ENCODE results near the gene PITX3.
"Not testable (repeated sequence)": the region's sequence is repeated elsewhere in the genome, so short reads cannot be mapped to it uniquely, and the experiment has no call there.

The PITX3 gene

DNA sequence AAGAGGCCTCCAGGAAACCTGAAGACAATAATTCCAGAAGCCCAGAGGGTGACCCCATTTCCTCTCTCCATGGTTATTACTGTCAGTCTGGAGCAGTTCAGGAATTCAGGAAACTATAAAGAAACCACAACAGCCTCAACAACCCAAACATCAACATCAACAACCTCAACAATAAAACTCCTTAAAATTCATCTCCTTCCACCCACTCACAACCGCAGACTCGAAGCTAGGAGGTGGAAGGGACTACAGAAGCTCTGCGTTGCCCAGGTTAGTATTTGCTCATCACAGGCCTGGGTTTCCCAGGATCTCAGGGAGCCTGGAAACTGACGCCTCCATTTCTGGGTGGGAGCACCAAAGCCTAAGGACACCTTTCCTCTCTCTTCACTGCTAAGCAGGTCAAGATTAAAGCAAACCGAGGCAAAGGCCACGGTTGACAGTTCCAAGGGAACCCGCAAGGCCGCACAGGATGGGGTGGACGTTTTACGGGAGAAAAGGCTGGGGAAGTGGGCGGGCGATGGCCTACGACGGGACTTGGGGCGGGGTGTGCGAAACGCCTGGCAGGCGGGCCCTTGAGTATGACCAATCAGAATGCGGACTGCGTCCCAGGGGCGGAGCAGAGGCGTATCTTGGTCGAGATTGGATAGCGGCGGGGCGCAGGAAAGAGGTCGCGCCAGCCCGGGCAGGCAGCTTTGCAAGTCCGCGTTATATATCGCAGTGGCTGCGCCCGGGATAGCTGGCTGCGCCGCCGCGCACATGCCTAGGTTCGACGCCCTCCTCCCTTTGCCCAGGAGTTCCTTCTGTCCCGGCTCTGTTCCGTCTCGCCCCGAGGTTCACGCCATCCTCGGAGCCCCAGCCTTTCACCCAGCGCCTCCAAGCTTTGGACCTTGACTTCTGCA, 15.4 kb downstream of the PITX3 start, which contains the start of gene ELOVL3:
Gene ELOVL3, plus strand, starts transcription at position 654 of the 896 bp plus-strand sequence. CDS start 250 bp downstream, outside the sequence.
- peak; percentile 21 to 69 for DNase-seq

DNA sequence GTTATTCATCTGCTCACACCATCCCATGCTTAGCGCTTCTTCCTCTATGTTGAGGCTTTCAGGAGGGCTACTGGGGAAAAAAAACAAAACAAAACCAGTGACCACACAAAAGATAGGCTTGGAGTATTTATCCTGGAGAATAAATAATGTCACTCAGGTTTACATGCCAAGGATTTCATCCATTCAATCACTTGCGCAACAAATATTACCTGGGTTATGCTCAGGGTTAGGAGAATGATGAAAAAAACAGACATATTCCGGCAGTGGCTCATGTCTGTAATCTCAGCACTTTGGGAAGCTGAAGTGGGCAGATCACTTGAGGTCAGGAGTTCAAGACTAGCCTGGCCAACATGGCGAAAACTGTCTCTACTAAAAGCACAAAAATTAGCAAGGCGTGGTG, 18.5 kb downstream of the PITX3 start:
- DNase-seq, result no peak

DNA sequence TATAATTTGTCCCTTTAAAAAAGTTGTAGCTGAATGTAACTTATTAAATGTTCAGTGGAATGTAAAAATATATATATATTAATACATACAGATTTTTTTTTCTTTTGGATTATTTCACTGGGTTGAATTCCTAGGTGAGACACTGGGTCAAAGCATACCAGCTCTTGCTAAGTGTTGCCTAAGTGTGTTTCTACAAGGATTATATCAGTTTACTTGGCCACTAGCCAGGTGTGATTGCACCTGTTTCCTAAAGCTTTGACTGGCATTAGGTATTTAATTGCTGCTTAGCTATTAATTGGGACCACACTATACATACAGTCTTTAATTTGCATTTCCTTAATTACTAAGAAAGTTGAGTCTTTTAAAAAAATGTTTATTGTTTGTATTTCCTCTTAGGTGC, 20.7 kb downstream of the PITX3 start:
- no peak for DNase-seq

DNA sequence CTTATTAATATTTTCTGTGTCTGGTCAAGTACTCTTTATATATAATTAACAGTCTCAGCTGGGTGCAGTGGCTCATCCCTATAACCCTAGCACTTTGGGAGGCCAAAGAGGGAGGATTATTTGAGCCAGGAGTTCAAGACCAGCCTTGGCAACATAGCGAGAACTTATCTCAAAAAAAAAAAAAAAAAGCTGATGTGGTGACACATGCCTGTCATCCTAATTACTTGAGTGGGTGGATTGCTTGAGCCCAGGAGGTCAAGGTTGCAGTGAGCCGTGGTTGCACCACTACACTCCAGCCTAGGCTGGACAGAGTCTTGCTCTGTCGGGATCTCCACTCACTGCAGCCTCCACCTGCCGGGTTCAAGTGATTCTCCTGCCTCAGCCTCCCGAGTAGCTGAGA, 21.9 kb downstream of the PITX3 start:
- DNase-seq, result no peak

DNA sequence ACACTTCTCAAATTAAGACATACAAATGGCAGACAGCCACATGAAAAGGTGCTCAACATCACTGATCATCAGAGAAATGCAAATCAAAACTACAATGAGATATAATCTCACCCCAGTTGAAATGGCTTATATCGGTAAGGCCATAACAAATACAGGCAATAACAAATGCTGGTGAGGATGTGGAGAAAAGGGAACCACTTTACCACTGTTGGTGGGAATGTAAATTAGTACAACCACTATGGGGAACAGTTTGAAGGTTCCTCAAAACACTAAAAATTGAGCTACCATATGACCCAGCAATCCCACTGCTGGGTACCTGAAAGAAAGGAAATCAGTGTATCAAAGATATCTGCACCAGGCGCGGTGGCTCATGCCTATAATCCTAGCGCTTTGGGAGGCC, 27.7 kb downstream of the PITX3 start:
- not testable (repeated sequence) for DNase-seq

DNA sequence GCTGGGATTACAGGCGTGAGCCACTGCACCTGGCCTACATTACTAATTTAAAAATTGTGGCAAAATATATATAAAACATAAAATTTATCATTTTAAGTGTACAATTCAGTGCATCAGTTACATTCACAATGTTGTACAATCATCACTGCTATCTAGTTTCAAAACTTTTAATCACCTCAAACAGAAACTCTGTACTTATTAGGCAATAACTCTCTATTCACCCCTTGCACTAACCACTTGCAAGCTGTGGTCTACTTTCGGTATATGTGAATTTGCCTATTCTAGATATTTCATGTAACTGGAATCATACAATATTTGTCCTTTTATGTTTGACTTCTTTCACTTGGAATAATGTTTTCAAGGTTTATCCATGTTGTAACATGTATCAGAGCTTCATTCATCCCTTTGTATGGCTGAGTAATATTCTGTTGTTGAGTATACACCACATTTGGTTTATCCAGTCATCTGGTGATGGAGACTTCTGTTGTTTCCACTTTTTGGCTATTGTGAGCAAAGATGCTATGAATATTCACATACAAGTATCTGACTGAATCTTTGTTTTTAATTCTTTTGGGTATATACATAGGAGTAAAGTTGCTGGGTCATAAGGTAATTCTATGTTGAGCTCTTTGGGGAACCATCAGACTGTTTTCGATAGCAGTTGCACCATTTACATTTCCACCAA, 29.6 kb downstream of the PITX3 start:
- no peak for DNase-seq

DNA sequence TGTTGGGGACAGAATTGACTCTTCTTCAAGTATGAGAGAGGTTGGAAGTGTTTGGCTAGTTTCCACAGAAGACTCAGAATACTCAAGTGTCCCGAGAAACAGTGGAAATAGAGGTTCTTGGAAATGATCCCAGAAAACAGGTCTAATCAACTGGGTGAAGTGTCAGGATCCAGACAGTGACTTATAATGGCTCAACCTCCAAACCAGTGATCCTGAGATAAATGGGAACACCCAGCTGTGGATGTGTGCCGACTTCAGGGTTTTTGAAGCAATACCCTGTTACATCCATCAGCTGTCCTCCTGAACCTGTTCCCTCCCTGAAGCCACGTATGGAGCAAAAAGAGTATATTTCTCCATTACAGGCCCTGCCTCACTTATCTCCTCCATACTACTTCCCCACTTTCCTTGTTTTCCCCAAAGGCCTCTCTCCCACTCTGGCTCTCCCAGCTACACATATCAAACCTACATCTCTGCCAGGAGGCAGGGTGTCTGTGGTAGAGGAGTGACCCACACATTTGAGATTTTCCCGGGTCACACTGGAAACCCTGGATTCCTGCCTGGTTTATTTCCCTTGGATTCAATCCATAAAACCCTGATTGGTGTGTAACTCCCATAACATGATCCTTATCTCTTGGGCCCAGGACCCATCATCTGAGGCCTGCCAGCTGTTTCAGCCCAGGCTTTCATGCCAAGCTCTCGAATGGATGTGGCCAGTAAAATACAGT, 32.8 kb downstream of the PITX3 start:
- DNase-seq, result no peak

DNA sequence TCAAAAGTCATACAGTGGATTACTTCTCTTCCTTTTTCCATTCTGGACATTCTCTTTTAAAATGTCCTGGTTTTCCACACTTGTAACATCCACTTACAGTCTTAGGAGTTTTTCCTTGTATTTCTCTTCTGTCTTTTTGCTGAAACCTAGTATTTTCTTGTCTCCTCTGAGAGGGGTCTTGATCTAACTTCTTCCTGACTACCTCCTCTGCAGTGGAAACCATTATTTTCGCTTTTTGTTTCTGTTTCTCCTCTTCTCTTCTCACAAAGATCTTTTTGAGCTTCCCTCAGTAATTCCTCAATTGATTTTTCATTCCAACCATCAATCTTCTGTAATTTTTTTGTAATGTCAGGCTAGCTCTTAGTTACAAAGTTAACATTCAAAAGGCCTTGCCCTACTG, 38.9 kb downstream of the PITX3 start:
- no peak for DNase-seq

DNA sequence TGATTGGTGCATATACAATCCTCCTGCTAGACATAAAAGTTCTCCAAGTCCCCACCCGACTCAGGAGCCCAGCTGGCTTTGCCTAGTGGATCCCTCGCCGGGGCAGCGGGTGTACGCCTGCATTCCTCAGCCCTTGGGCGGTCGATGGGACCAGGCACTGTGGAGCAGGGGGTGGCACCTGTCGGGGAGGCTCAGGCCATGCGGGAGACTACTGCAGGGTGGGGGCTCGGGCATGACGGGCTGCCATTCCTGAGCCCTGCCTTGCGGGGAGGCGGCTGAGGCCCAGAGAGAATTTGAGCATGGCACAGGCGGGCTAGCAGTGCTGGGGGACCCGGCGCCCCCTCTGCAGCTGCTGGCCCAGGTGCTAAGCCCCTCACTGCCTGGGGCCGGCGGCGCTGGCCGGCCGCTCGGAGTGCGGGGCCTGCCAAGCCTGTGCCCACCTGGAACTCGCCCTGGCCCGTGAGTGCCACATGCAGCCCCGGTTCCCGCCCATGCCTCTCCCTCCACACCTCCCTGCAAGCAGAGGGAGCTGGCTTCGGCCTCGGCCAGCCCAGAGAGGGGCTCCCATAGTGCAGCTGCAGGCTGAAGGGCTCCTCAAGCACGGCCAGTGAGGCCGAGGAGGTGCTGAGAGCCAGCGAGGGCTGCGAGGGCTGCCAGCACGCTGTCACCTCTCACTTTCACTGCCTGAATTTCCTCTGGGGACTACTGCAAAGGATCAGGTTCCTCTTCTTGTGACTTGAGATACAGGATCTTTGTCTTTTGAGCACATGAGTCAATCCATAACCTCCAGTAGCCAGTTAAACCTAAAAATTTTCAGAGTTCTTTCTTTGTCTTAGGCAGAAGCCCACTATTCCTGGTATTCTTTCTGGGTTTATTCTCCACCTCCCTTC, 40.3 kb downstream of the PITX3 start:
- no peak for DNase-seq

DNA sequence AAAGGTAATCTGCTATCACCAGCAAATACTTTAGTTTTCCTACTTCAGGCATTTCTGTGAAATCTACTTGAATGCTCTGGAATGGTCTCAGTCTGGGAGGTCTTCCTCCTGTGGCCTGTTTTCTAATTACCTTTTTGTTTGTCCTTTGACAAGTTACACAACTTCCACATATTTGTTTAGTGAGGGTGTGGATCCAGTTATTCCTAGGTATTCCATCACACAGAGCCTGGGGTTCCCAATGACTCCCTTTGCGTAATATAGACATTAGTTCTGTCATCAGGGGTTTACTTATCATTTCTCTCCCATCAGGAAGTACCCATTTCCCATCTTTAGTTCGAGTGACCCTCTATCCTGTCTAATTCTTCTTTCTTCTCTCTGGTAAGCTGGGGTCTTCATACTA, 43.3 kb downstream of the PITX3 start:
- DNase-seq, result no peak

DNA sequence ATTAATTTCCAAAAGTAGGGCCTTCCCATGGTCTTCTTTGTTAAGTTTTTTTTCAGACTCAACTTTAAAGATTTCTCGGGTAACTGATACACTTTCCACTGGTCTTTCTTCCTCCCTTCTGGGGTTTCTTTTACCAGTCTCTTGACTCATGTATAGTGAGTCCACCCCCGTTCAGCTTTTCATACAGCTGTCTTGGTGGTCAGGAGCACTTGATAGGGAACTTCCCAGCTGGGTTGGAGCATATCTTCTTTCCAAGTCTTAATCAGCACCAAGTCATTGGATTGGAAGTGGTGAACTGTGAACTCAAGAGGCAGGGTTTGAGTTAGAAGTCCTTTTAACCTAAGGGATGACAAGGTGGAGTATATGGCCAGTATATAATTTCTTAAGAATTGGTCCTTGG, 44.4 kb downstream of the PITX3 start:
- no peak for DNase-seq

DNA sequence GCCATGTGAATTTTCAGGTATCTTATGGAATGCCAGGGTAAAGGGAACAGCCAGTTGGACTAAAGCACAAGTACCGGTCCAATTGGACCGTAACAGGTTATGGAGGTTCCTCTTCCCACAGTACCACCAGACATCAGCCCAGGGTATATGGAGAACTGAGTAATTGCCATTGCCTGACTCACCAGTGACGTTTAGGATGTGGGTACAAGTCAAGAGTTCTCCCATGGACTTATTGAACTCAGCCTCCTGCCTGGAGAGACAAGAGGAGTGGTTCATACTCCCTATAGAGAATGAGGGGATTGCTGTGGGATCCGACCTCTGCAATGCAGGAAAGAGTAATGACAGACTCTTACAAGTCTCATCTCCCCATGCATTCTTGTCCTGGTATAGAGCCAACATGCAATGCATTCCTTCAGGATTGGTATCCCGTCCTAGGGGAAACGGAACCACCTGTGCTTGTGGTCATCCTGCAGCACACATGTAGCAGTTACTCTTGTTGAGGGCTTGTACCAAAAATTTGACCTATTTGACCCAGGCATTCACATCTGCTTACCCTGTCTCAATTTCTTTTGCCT, 45.9 kb downstream of the PITX3 start:
- DNase-seq, result no peak

DNA sequence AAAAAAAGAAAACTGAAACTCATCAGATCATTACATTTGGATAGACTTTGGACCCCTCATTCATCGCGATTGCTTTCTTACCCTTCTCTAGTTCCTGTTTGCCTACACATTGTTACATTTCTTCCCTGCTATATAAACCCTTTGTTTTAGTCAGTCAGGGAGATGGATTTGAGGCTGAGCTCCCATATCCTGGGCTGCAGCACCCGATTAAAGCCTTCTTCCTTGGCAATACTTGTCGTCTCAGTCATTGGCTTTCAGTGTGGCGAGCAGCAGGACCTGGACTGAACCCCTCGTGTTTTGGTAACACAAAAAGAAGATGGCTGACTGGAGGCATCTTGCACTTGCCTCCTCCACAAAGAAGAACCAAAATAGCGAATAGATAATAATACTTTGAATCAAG, 49.4 kb downstream of the PITX3 start:
- no peak for DNase-seq

DNA sequence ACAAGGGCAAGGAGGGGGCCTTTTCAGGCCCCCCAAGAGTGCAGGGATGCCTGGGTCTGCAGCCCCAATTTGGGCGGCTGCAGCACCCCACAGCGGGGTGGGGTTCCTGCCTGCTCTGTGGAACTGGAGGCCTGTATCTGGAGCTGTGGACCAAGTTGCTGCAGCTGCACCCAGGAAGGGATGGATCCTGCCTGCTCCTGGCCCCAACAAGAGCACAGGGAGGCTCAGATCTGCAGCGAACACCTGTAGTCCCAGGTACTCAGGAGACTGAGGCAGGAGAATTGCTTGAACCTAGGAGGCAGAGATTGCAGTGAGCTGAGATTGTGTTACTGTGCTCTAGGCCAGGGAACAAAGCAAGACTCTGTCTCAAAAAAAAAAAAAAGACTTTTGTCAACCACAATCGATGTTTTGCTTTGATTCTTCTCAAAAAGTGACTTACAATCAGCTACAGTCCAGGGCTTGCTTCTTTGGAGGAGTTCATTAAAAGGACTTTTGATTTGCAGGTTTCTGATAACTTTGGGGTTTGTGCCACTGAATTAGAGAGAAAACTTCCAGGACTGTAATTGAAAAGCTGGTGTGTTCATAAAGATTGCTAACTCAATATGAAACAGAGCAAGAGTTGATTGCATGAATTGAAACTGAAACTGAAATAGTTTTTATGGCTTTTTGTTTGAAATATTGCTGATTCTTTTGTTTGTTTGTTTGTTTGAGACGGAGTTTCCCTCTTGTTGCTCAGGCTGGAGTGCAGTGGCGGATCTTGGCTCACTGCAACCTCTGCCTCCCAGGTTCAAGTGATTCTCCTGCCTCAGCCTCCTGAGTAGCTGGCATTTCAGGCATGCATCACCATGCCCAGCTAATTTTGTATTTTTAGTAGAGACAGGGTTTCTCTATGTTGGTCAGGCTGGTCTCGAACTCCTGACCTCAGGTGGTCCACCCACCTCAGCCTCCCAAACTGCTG, 52.1 kb downstream of the PITX3 start:
- not testable (repeated sequence) for DNase-seq

DNA sequence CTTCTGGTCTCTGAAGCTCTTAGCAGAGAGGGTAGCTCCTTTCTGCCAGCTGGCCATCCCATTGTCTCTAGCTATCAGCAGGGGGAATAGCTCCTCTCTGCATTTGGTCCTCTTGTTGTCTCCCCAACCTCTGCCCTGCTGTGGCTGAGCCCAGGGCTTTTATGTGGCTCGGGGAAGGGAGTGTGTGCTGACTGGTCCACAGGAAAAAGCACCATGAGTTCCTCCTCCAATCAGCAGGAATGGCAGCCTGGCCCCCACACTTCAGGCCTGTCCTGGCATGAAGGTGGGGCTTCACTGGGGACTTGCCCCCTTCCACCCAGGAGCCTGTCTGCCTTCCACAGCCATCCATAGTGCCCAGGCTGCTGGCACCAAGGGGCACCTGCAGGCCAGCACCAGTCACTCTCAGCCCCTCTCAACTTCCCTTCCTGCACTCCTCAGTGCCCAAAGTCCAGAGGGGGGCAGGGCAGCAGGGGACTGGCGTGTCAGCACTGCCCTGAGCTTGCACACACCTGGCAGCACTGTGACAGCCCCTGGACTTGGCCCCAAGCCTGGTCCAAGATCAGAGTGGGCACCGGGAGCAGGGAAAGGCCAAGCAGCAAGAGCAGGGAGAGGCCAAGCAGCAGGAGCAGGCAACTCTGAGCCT, 52.9 kb downstream of the PITX3 start:
- DNase-seq, result no peak

DNA sequence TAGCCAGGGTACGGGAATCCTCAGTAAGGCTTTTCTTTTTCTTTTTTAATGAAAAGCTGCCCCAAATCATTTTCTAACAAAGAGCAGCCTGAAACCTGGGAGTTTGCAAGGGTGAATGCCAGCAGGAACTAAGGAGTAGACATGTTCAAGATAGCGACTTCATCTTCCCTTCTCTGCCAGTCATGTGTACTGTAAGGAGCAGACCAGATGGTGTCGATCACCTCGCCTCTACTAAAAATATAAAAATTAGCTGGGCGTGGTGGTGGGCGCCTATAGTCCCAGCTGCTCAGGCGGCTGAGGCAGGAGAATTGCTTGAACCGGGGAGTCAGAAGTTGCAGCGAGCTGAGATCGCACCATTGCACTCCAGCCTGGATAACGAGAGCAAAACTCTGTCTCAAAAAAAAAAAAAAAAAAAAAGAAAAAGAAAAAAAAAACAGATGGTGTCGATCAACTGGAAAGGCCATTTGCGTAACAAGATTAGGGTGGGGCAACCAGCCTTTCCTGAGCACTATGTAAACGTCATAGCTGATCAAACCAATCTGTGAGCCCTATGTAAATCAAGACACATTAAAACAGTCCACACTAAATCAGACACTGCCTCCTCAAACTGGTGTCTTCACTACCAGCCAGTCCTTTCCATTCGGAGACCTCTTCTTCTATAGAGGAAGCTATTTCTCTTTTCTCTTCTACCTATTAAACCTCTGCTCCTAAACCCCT, 55.3 kb downstream of the PITX3 start:
- DNase-seq, result no peak

DNA sequence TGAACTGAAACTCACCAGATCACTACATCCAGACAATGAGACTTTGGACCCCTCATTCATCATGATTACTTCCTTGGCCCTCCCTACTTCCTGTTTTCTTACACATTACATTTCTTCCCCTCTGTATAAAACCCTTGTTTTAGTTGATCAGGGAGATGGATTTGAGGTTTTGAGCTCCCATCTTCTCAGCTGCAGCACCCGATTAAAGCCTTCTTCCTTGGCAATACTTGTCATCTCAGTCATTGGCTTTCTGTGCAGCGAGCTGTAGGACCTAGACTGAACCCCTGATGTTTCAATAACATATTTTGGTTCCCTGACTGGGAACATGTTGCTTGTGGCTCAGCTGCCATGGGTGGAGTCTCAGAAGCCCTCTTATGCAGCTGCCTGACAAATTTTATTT, 56.0 kb downstream of the PITX3 start:
- DNase-seq, result no peak

DNA sequence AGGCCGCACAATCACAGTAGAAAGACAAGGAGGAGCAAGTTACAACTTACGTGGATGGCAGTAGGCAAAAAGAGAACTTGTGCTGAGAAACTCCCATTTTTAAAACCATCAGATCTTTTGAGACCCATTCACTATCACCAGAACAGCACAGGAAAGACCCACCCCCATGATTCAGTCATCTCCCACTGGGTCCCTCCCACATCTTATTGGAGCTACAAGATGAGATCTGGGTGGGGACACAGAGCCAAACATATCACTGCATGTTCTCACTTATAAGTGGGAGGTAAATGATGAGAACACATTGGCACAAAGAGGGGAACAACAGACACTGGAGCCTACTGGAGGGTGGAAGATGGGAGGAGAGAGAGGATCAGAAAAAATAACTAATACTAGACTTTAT, 56.7 kb downstream of the PITX3 start:
- no peak for DNase-seq
